PC-3 (cell line): ENCODE results near the gene WDR62. TPM values are rescaled to one million over a fixed set of nuclear protein-coding genes. Genes with fewer than 3 reads are reported as not detected.

Source experiments
- ATAC-seq: fragments of 200-7000 bp; cut with Tn5 transposase; 2 replicates; pipeline ENCODE4 v1.9.1; 2020; ENCODE audit warnings: mild to moderate bottlenecking, moderate library complexity
- BruUV-seq: library from RNA; stranded (reverse); fragments of 400-500 nt; replicated peaks from 2 replicates; lab custom pipeline; 2021; lab: Mats Ljungman, UMichigan
- CTCF ChIA-PET: fragments of 300-600 bp; sonication (Branson Sonifier 250); formaldehyde crosslinking; loops from one replicate; lab custom pipeline; 2022; ENCODE audit warnings: antibody characterized with exemption; lab: Charles Lee
- POLR2A ChIA-PET: fragments of 300-600 bp; sonication (Branson Sonifier 250); formaldehyde crosslinking; loops from one replicate; lab custom pipeline; 2022; ENCODE audit warnings: antibody characterized with exemption; ENCODE audit not compliant: unreplicated experiment; lab: Charles Lee
- DNase-seq: peaks from one replicate; pipeline ENCODE4 v3.0.0-alpha.2; 2015
- H2AFZ ChIP-seq: fragments of 300-600 bp; sonication (generic); 2 replicates; pipeline ENCODE4 v1.6.0; 2016; ENCODE audit warnings: antibody characterized with exemption, low read length
- H3F3A ChIP-seq: fragments of 300-600 bp; sonication (generic); one replicate; pipeline ENCODE4 v1.6.0; 2017; ENCODE audit warnings: antibody characterized with exemption, low read length, control low read depth, mild to moderate bottlenecking; ENCODE audit not compliant: unreplicated experiment
- H3K27ac ChIP-seq: fragments of 300-600 bp; sonication (generic); 2 replicates; pipeline ENCODE4 v1.5.1; 2016; ENCODE audit warnings: mild to moderate bottlenecking, low read length
- H3K27me3 ChIP-seq: fragments of 300-600 bp; sonication (generic); 2 replicates; pipeline ENCODE4 v1.6.1; 2016; ENCODE audit warnings: low read length, mixed read lengths
- H3K36me3 ChIP-seq: fragments of 300-600 bp; sonication (generic); 2 replicates; pipeline ENCODE4 v1.6.1; 2016; ENCODE audit warnings: low read depth, mixed run types, low read length, mixed read lengths
- H3K4me1 ChIP-seq: fragments of 300-600 bp; sonication (generic); 2 replicates; pipeline ENCODE4 v1.5.1; 2016; ENCODE audit warnings: low read length; ENCODE audit not compliant: insufficient read depth
- H3K4me2 ChIP-seq: fragments of 300-600 bp; sonication (generic); 2 replicates; pipeline ENCODE4 v1.6.0; 2016; ENCODE audit warnings: low read length
- H3K4me3 ChIP-seq: fragments of 300-600 bp; sonication (generic); 2 replicates; pipeline ENCODE4 v1.5.1; 2016; ENCODE audit warnings: mild to moderate bottlenecking, low read length, mixed read lengths
- H3K79me2 ChIP-seq: fragments of 300-600 bp; sonication (generic); 2 replicates; pipeline ENCODE4 v1.6.1; 2017; ENCODE audit warnings: low read length, mixed read lengths
- H3K9ac ChIP-seq: fragments of 300-600 bp; sonication (generic); 2 replicates; pipeline ENCODE4 v1.6.0; 2016; ENCODE audit warnings: mild to moderate bottlenecking, low read length
- H3K9me2 ChIP-seq: fragments of 300-600 bp; sonication (generic); replicated peaks from 2 replicates; pipeline ENCODE4 v1.6.1; 2016; ENCODE audit warnings: mixed run types, low read length, mixed read lengths
- H3K9me3 ChIP-seq: fragments of 300-600 bp; sonication (generic); 2 replicates; pipeline ENCODE4 v1.6.1; 2016; ENCODE audit warnings: low read length, mixed read lengths
- H4K20me1 ChIP-seq: fragments of 300-600 bp; sonication (generic); 2 replicates; pipeline ENCODE4 v1.6.1; 2016; ENCODE audit warnings: low read length, mixed read lengths
- EZH2 ChIP-seq: fragments of 300-600 bp; sonication (generic); IDR thresholded peaks from one replicate; pipeline ENCODE4 v1.6.1; 2017; ENCODE audit warnings: antibody characterized with exemption, mild to moderate bottlenecking, low read length; ENCODE audit not compliant: unreplicated experiment
- EZH2phosphoT487 ChIP-seq: fragments of 300-600 bp; sonication (generic); IDR thresholded peaks from 2 replicates; pipeline ENCODE4 v1.6.1; 2018; ENCODE audit warnings: mild to moderate bottlenecking, antibody characterized with exemption, low read length, borderline replicate concordance
- intact Hi-C: fragments of 100-400 bp; cut with micrococcal nuclease; formaldehyde crosslinking; loops from 2 replicates; pipeline ENCODE4 v1.9.0; 2023
- total RNA-seq: library from RNA; depleted of rRNA; stranded (reverse); fragments of >200 nt; gene quantifications from 2 replicates; pipeline ENCODE4 v1.2.3, GENCODE V29; 2014
- TF ChIP-seq, protein P1 (sequence below): fragments of 300-600 bp; sonication (generic); conservative IDR thresholded peaks from 2 replicates; pipeline ENCODE4 v1.5.1; 2017; ENCODE audit warnings: antibody characterized with exemption, low read depth, mild to moderate bottlenecking, low read length

Gene WDR62
- total RNA-seq, 1 experiment from 2014 or later = 13.9 TPM

DNA sequence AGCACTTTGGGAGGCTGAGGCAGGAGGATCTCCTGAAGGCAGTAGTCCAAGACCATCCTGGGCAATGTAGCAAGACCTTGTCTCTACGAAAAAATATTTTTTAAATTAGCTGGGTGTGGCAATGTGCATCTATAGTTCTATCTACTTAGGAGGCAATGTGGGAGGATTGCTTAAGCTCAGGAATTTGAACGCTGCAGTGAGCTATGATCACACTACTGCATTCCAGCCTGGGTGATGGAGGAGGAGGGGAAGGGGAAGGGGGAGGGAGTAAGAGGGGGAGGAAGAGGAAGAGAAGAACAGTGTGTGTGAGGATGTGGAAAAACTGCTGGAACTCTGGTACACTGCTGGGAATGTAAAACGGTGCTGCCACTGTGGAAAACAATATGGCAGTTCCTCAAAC lies 12.9 kb upstream of the WDR62 start:
- no peaks in the 10 kb centered on the region for H4K20me1 ChIP-seq
- no peaks in the 10 kb centered on the region for H3K4me1 ChIP-seq
- H3K4me3 ChIP-seq = no peak overlapping the region
- intact Hi-C loops = no loop called here
- H3K9ac ChIP-seq = no peak overlapping the region
- H3F3A ChIP-seq = no peaks in the 10 kb centered on the region
- POLR2A ChIA-PET = no interaction called here
- DNase-seq = peak; percentile 9
- BruUV-seq = no TSS peak
- CTCF ChIA-PET = no interaction called here
- H3K27me3 ChIP-seq = no peaks in the 10 kb centered on the region
- TF ChIP-seq EZH2 (no peak), EZH2phosphoT487 (no peak)
- TF ChIP-seq, protein P1, sequence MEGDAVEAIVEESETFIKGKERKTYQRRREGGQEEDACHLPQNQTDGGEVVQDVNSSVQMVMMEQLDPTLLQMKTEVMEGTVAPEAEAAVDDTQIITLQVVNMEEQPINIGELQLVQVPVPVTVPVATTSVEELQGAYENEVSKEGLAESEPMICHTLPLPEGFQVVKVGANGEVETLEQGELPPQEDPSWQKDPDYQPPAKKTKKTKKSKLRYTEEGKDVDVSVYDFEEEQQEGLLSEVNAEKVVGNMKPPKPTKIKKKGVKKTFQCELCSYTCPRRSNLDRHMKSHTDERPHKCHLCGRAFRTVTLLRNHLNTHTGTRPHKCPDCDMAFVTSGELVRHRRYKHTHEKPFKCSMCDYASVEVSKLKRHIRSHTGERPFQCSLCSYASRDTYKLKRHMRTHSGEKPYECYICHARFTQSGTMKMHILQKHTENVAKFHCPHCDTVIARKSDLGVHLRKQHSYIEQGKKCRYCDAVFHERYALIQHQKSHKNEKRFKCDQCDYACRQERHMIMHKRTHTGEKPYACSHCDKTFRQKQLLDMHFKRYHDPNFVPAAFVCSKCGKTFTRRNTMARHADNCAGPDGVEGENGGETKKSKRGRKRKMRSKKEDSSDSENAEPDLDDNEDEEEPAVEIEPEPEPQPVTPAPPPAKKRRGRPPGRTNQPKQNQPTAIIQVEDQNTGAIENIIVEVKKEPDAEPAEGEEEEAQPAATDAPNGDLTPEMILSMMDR = no peak
- H3K4me2 ChIP-seq = no peak overlapping the region
- H3K9me3 ChIP-seq = no peaks in the 10 kb centered on the region
- H3K9me2 ChIP-seq = no peaks in the 10 kb centered on the region
- no peak for ATAC-seq
- no peak overlapping the region for H2AFZ ChIP-seq
- no peaks in the 10 kb centered on the region for H3K36me3 ChIP-seq
- no peaks in the 10 kb centered on the region for H3K79me2 ChIP-seq
- no peak overlapping the region for H3K27ac ChIP-seq

DNA sequence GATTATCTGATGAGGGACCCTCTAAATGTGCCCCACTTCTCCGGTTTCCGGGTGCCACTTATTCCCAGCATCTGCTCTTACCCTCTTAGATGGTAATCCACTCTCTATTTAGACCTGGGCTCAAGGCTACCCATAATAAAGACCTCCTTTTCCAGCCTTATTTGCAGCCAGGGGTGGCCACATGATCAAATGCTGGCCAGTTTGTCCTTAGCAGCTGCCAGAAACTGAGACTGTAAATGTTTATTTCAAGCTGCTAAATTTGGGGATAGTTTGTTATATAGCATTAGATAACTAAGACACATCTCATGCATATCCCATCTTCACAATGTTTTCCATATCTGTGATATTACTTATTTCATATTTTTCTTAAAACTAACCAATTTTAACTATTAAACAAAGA lies 10.7 kb upstream of the WDR62 start:
- Histone ChIP-seq H3K9me3 (no peaks in the 10 kb centered on the region), H3K4me2 (no peak overlapping the region), H3K36me3 (no peaks in the 10 kb centered on the region), H3K27ac (no peak overlapping the region), H3F3A (no peaks in the 10 kb centered on the region), H3K4me1 (no peaks in the 10 kb centered on the region), H3K4me3 (no peak overlapping the region), H3K9me2 (no peaks in the 10 kb centered on the region), H3K27me3 (no peaks in the 10 kb centered on the region), H3K79me2 (no peaks in the 10 kb centered on the region), H3K9ac (no peak overlapping the region), H4K20me1 (no peaks in the 10 kb centered on the region), H2AFZ (no peak overlapping the region)
- TF ChIP-seq EZH2phosphoT487 (no peak), EZH2 (no peak)
- TF ChIP-seq, protein P1 = no peak
- ATAC-seq (no peak), DNase-seq (no peak)
- intact Hi-C loops = no loop called here
- ChIA-PET CTCF (no interaction called here), POLR2A (no interaction called here)
- no TSS peak for BruUV-seq

DNA sequence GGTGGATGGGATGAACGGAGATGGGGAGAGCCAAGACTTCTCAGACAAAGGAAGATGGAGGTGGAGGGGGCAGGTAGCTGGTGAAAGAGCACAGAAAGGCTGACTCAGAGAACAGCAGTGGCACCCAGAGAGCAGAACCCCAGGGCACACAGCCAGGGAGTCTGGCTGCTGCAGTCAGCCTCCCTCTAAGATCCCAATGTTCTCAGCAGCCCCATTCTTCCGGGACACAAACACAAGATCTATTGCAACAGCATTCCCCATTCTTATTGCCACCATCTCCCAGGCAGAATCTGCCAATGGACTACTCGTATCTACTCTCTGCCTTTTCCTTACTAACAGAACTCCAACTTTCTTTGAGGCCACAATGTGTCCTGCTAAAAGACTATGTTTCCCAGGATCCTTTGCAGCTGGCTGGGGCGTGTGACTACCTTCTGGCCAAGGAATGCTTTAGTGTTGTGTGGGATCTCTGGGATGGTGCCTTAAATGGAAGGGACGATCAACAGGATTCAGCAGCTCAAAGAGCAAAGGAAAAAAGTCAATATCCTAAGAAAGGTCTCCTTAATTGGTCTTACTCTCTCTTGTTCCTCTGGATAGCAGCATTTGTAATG lies 8.2 kb upstream of the WDR62 start:
- H3K9ac ChIP-seq = no peak overlapping the region
- H3K79me2 ChIP-seq = no peaks in the 10 kb centered on the region
- H3K36me3 ChIP-seq = no peaks in the 10 kb centered on the region
- intact Hi-C loops = no loop called here
- CTCF ChIA-PET = no interaction called here
- no peak overlapping the region for H3K4me3 ChIP-seq
- H3K27me3 ChIP-seq = no peaks in the 10 kb centered on the region
- no peaks in the 10 kb centered on the region for H4K20me1 ChIP-seq
- no peaks in the 10 kb centered on the region for H3F3A ChIP-seq
- POLR2A ChIA-PET = no interaction called here
- H3K9me3 ChIP-seq = no peaks in the 10 kb centered on the region
- TF ChIP-seq, protein P1 = no peak
- TF ChIP-seq EZH2phosphoT487 = no peak
- no peak for TF ChIP-seq EZH2
- no peaks in the 10 kb centered on the region for H3K4me1 ChIP-seq
- H2AFZ ChIP-seq = no peak overlapping the region
- DNase-seq (no peak), ATAC-seq (no peak)
- BruUV-seq = no TSS peak
- no peak overlapping the region for H3K4me2 ChIP-seq
- no peak overlapping the region for H3K27ac ChIP-seq
- no peaks in the 10 kb centered on the region for H3K9me2 ChIP-seq
